Erythroblast (primary cell): ENCODE data around the gene FOXD3.

Source experiments
- GATA1 ChIP-seq: IDR thresholded peaks from 2 replicates; pipeline ENCODE4 v1.6.1; 2011; ENCODE audit warnings: low read depth, mild to moderate bottlenecking, control low read depth, low read length, moderate library complexity
- POLR2A ChIP-seq: IDR thresholded peaks from 2 replicates; pipeline ENCODE4 v1.6.1; 2011; ENCODE audit warnings: mild to moderate bottlenecking, low read length

GRCh38 chr1:63330331-63330916, 8.1 kb downstream of the FOXD3 start:
- TF ChIP-seq POLR2A (no peak), GATA1 (no peak)
